Mucosa of rectum (tissue), 2 donors: Measurements from ENCODE around the gene C1GALT1.
"Not testable (repeated sequence)": the region's sequence is repeated elsewhere in the genome, so short reads cannot be mapped to it uniquely, and the experiment has no call there.

ENCODE experiments used
- H3K27ac ChIP-seq, 2 donors: one replicate each; pipeline ENCODE4 v1.7.0; 2013; ENCODE audit warnings: inconsistent platforms in 2 of 2, low read depth in 2 of 2, low read length in 2 of 2
- H3K27me3 ChIP-seq, 2 donors: one replicate each; pipeline ENCODE4 v1.7.0; 2013; ENCODE audit warnings: low read length in 2 of 2; ENCODE audit not compliant: control insufficient read depth in 2 of 2, insufficient read depth in 2 of 2
- H3K36me3 ChIP-seq, 2 donors: one replicate each; pipeline ENCODE4 v1.7.0; 2013; ENCODE audit warnings: low read length in 2 of 2; ENCODE audit not compliant: control insufficient read depth in 2 of 2, insufficient read depth in 2 of 2
- H3K4me1 ChIP-seq, 2 donors: one replicate each; pipeline ENCODE4 v1.7.0; 2013; ENCODE audit warnings: low read length in 2 of 2, mild to moderate bottlenecking in 1 of 2; ENCODE audit not compliant: control insufficient read depth in 2 of 2, insufficient read depth in 2 of 2
- H3K4me3 ChIP-seq, 2 donors: one replicate each; pipeline ENCODE4 v1.7.0; 2013; ENCODE audit warnings: low read length in 2 of 2
- H3K9ac ChIP-seq, 2 donors: one replicate each; pipeline ENCODE4 v1.7.0; 2013; ENCODE audit warnings: low read length in 2 of 2, low read depth in 1 of 2, mild to moderate bottlenecking in 1 of 2
- H3K9me3 ChIP-seq, 2 donors: one replicate each; pipeline ENCODE4 v1.7.0; 2013; ENCODE audit warnings: low read length in 2 of 2; ENCODE audit not compliant: control insufficient read depth in 2 of 2
- donor health status: healthy.
- donor health status: Normal muscosa, but diverticular disease.

Gene C1GALT1

DNA sequence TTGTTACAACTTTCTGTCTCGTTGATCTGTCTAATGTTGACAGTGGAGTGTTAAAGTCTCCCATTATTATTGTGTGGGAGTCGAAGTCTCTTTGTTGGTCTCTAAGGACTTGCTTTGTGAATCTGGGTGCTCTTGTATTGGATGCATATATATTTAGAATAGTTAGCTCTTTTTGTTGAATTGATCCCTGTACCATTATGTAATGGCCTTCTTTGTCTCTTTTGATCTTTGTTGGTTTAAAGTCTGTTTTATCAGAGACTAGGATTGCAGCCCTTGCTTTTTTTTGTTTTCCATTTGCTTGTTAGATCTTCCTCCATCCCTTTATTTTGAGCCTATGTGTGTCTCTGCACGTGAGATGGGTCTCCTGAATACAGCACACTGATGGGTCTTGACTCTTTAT lies 17.2 kb downstream of the C1GALT1 start:
- H3K36me3 ChIP-seq, H3K27ac ChIP-seq, H3K4me1 ChIP-seq, H3K9ac ChIP-seq, H3K27me3 ChIP-seq, H3K4me3 ChIP-seq, H3K9me3 ChIP-seq: not testable (repeated sequence)

DNA sequence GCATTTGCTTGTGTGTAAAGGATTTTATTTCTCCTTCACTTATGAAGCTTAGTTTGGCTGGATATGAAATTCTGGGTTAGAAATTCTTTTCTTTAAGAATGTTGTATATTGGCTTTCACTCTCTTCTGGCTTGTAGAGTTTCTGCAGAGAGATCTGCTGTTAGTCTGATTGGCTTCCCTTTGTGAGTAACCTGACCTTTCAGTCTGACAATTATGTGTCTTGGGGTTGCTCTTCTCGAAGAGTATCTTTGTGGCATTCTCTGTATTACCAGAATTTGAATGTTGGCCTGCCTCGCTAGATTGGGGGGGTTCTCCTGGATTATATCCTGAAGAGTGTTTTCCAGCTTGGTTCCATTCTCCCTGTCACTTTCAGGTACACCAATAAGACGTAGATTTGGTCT lies 17.9 kb downstream of the C1GALT1 start:
- not testable (repeated sequence) for H3K9ac ChIP-seq, H3K9me3 ChIP-seq, H3K36me3 ChIP-seq, H3K27me3 ChIP-seq, H3K27ac ChIP-seq, H3K4me1 ChIP-seq, H3K4me3 ChIP-seq

DNA sequence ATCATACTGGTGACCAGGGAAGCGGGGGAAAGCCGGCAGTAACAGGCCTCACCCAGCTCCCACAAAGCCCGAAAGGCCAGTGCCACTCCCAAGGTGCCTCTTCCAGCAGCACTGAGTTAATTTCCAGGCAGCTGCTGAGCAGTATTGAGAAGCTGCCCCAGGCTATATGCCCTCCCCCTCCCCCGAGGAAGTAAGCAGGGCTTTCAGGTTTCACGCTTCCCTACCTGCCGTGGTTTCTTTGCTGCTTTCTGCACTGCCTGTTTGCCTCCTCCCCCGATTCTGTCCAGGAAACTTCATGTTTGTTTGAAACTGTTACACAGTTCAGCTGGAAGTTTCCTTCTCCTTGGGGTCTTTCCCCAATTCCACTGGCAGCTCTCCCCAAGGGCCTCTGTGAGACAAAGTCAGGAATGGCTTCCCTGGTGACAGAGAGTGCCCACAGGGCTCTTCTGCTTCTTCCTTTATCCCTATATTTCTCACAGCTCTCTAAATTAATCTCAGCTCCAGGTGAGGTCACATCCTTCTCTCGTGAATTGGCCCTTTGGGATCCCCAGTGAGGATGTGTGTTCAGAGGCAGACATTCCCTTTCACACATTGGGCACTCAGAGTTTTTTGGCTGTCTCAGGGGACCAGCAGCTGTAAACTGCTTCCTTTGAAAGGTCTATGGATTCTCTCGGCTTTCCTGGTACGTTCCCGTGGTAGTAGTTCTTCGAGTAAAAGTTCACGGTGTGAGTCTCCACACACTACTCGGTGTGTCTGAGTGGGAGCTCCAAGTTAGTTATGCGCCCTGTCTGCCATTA lies 19.4 kb downstream of the C1GALT1 start:
- Histone ChIP-seq H3K27me3 (no peaks in the 10 kb centered on the region), H3K4me3 (peak overlapping the region in 1 of 2 donors; percentile 48), H3K4me1 (peaks cover 8 to 9% of the 10 kb centered on the region in 2 donors), H3K9ac (peak overlapping the region; percentile 11 to 41), H3K27ac (peak overlapping the region; percentile 59 to 65), H3K9me3 (no peaks in the 10 kb centered on the region), H3K36me3 (no peaks in the 10 kb centered on the region)

DNA sequence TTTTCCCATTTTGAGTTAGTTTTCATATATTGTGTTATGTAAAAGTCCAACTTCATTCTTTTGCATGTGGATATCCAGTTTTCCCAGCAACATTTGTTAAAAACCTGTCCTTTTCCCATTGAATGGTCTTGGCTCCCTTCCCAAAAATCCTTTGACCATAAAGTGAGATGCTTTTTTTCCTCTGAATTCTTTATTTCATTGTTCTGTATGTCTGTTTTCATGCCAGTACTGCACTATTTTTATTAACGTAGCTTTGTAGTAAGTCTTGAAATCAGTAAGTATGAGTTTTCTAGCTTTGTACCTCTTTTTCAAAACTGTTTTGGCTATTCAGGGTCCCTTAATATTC lies 20.0 kb downstream of the C1GALT1 start:
- no peak overlapping the region for H3K4me3 ChIP-seq
- H3K9ac ChIP-seq: no peak overlapping the region
- peak overlapping the region in 1 of 2 donors; percentile 59 for H3K27ac ChIP-seq
- H3K9me3 ChIP-seq: no peaks in the 10 kb centered on the region
- H3K27me3 ChIP-seq: no peaks in the 10 kb centered on the region
- peaks cover 8 to 9% of the 10 kb centered on the region in 2 donors for H3K4me1 ChIP-seq
- no peaks in the 10 kb centered on the region for H3K36me3 ChIP-seq

DNA sequence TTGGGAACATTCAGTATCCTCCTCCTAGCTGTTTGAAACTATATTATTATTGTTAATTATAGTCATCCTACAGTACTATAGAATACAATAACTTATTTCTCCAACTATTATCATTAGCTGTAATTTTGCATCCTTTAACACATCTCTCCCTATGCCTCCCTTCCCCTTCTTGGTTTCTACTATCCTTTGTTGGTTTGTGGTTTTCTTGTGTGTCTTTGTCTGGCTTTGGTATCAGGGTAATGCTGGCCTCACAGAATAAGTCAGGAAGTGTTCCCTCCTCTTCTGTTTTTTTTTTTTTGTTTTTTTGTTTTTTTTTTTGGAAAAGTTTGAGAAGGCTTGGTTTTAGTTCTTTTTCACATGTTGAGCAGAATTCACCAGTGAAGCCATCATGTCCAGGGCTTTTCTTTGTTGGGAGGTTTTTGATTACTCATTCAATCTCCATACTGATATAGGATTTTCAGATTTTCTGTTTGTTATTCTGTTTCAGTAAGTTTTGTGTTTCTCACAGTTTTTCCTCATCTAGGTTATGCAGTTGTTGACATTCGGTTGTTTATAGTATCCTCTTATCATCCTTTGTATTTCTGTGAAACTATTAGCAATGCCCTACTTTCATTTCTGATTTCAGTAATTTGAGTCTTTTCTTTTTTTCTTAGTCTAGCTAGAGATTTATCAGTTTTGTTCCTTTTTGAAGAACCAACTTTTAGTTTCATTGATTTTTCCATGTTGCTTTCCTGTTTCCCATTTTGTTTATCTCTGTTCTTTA lies 21.6 kb downstream of the C1GALT1 start:
- no peak overlapping the region for H3K4me3 ChIP-seq
- H3K36me3 ChIP-seq: no peaks in the 10 kb centered on the region
- peaks cover 8 to 9% of the 10 kb centered on the region in 2 donors for H3K4me1 ChIP-seq
- H3K9ac ChIP-seq: no peak overlapping the region
- no peaks in the 10 kb centered on the region for H3K9me3 ChIP-seq
- H3K27me3 ChIP-seq: no peaks in the 10 kb centered on the region
- no peak overlapping the region for H3K27ac ChIP-seq

DNA sequence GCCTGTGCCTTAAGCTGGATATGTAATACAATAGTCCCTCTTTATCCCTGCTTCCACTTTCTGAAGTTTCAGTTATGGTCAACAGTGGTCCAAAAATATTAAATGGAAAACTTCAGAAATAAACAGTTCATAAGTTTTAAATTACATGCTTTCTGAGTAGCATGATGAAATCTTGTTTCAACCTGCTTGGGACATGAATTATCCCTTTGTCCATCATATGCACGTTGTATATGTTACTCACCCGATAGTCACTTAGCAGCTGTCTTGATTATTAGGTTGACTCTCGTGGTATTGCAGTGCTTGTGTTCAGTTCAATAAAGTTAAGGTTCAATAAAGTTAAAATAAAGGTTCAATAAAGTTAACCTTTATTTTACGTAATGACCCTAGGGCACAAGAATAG lies 25.5 kb downstream of the C1GALT1 start:
- H3K9ac ChIP-seq: no peak overlapping the region
- no peaks in the 10 kb centered on the region for H3K4me1 ChIP-seq
- H3K4me3 ChIP-seq: no peak overlapping the region
- H3K27ac ChIP-seq: no peak overlapping the region
- no peaks in the 10 kb centered on the region for H3K27me3 ChIP-seq
- H3K9me3 ChIP-seq: no peaks in the 10 kb centered on the region
- H3K36me3 ChIP-seq: no peaks in the 10 kb centered on the region

DNA sequence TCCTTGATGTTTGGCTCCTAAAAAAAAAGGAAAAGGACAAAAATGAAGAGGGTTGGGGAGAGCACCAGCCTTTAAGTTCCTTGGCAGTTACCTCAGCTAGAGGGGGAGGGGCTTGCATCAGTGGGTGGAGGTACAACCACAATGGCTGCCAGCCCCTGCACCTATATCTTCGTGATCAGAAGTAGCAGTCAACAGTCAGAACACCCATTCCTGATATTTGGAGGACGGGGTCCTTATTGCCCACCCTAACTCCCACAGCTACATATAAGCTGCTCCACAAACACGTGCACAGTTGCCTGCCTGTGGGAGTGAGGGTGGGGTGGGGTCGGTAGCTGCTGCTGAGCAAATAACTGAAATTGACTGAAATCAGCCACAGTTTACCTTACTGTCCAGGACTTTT lies 26.2 kb downstream of the C1GALT1 start:
- Histone ChIP-seq H3K9ac (no peak overlapping the region), H3K9me3 (no peaks in the 10 kb centered on the region), H3K4me3 (no peak overlapping the region), H3K27me3 (no peaks in the 10 kb centered on the region), H3K27ac (no peak overlapping the region), H3K4me1 (no peaks in the 10 kb centered on the region), H3K36me3 (no peaks in the 10 kb centered on the region)

DNA sequence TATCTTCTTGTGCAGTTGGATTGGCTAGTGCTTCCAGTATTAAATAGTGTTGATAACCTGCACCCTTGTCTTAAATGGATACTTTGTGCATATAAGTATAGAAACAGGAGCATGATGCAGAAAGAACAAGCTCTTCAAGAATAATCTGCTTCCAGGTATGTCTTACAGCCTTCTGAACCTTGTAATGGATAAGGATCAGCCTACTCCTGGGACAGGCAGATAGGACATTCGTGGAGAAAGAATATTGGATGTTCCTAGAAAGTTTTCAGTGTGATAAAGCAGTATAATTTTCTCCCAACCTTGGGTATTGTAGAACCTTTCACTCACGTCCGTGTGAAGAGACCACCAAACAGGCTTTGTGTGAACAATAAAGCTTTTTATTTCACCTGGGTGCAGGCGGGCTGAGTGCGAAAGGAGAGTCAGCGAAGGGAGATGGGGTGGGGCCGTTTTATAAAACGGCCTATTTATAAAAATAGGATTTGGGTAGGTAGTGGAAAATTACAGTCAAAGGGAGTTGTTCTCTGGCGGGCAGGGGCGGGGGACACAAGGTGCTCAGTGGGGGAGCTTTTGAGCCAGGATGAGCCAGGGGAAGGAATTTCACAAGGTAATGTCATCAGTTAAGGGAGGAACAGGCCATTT lies 27.2 kb downstream of the C1GALT1 start:
- Histone ChIP-seq H3K9me3 (no peaks in the 10 kb centered on the region), H3K4me1 (no peaks in the 10 kb centered on the region), H3K27ac (no peak overlapping the region), H3K36me3 (peaks cover 0 to 2% of the 10 kb centered on the region in 2 donors), H3K4me3 (no peak overlapping the region), H3K27me3 (no peaks in the 10 kb centered on the region), H3K9ac (no peak overlapping the region)

DNA sequence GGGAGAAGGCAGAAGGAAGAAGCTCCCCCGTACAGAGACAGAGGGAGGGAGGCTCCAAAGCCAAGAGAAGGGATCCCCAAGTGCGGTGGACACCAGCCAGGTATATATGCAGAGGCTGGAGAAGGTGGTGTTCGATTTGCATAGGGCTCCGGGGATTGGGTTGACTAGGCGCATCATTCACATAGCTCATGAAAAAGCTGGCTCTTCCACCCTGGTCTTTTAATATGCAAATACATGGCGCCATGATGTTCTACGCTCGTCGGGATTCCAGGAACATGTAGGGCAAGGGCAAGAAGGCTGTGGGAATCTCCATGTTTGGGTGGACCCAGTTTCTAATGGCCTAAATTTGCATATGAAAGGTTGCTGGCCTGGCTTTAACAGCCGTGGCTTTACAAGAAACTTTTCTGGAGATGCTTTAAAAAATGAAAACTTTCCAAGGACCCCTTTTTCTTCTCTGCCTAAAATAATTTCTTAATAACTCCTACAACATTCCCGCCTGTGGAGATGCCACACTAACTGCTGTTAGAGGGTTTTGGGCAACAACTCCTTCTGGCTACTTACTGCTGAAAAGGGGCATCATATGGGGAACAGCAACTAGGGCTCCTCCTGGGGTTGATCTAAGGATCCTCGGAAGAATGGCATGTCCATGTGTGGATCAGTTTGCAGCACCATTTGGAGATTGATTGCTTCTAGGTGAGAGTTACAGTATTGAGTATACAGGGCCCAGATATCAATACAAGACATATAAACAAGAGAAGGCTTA lies 28.3 kb downstream of the C1GALT1 start:
- H3K4me1 ChIP-seq: no peaks in the 10 kb centered on the region
- H3K27me3 ChIP-seq: no peaks in the 10 kb centered on the region
- H3K9ac ChIP-seq: no peak overlapping the region

More for the DNA sequence above, 28.3 kb downstream of the C1GALT1 start:
- Histone ChIP-seq H3K36me3 (peaks cover 0 to 4% of the 10 kb centered on the region in 2 donors), H3K9me3 (no peaks in the 10 kb centered on the region), H3K4me3 (no peak overlapping the region), H3K27ac (no peak overlapping the region)
